Caco-2 (cell line): ENCODE results near the gene LRRC36. TPM values are rescaled to one million over a fixed set of nuclear protein-coding genes. Genes with fewer than 3 reads are reported as not detected.

Experiments
- BruUV-seq: library from RNA; stranded (reverse); fragments of 400-500 nt; replicated peaks from 2 replicates; lab custom pipeline; 2021; lab: Mats Ljungman, UMichigan
- CTCF ChIA-PET: fragments of 300-600 bp; sonication (Branson Sonifier 250); formaldehyde crosslinking; loops from one replicate; lab custom pipeline; 2022; ENCODE audit warnings: antibody characterized with exemption; lab: Charles Lee
- POLR2A ChIA-PET: fragments of 300-600 bp; sonication (Branson Sonifier 250); formaldehyde crosslinking; loops from one replicate; lab custom pipeline; 2022; ENCODE audit warnings: antibody characterized with exemption; lab: Charles Lee
- DNase-seq, 2 experiments: peaks; one replicate each; pipeline versions ENCODE4 v3.0.0 to v3.0.0-alpha.2; 2020 to 2022
- H3K27me3 ChIP-seq: replicated peaks from 2 replicates; pipeline ENCODE4 v1.6.0; 2011; ENCODE audit warnings: low read length; ENCODE audit not compliant: control insufficient read depth, insufficient read depth
- H3K36me3 ChIP-seq: 2 replicates; pipeline ENCODE4 v1.5.1; 2011; ENCODE audit warnings: low read length; ENCODE audit not compliant: control insufficient read depth, insufficient read depth
- H3K4me1 ChIP-seq: fragments of 250-450 bp; sonication (Bioruptor Pico); 2 replicates; pipeline ENCODE4 v1.5.1; 2020; ENCODE audit warnings: mild to moderate bottlenecking
- H3K4me3 ChIP-seq: 2 replicates; pipeline ENCODE4 v1.5.1; 2011; ENCODE audit warnings: low read depth, mild to moderate bottlenecking, control low read depth, low read length
- H3K9me3 ChIP-seq: fragments of 250-450 bp; sonication (Bioruptor Pico); 2 replicates; pipeline ENCODE4 v1.5.1; 2020; ENCODE audit warnings: mild to moderate bottlenecking, moderate library complexity
- H3K27ac Mint-ChIP-seq: one replicate; pipeline ENCODE4 v1.8.0; 2022; ENCODE audit warnings: mixed read lengths; ENCODE audit not compliant: unreplicated experiment
- H3K27me3 Mint-ChIP-seq: one replicate; pipeline ENCODE4 v1.8.0; 2022; ENCODE audit warnings: mixed read lengths; ENCODE audit not compliant: insufficient read depth, unreplicated experiment
- H3K36me3 Mint-ChIP-seq: one replicate; pipeline ENCODE4 v1.8.0; 2022; ENCODE audit warnings: mild to moderate bottlenecking, mixed read lengths; ENCODE audit not compliant: insufficient read depth, unreplicated experiment
- H3K4me1 Mint-ChIP-seq: one replicate; pipeline ENCODE4 v1.8.0; 2022; ENCODE audit warnings: low read depth, mixed read lengths; ENCODE audit not compliant: unreplicated experiment
- H3K4me3 Mint-ChIP-seq: one replicate; pipeline ENCODE4 v1.8.0; 2022; ENCODE audit warnings: mild to moderate bottlenecking, moderate library complexity, mixed read lengths; ENCODE audit not compliant: unreplicated experiment
- H3K9me3 Mint-ChIP-seq: one replicate; pipeline ENCODE4 v1.8.0; 2022; ENCODE audit warnings: mixed read lengths; ENCODE audit not compliant: unreplicated experiment
- intact Hi-C: fragments of 100-400 bp; cut with micrococcal nuclease; formaldehyde crosslinking; loops from one replicate; pipeline ENCODE4 v1.10.0; 2022; ENCODE audit not compliant: unreplicated experiment
- total RNA-seq: library from RNA; stranded (reverse); gene quantifications from 2 replicates; pipeline ENCODE4 v1.2.3, GENCODE V29; 2022
- TF ChIP-seq, protein P1 (sequence below), 2 experiments: fragments of 200-600 bp in 1 of 2; IDR thresholded peaks; 1 replicate in 1 of 2; 2 replicates in 1 of 2; pipeline versions ENCODE4 v1.5.1 to v1.8.0; 2011 to 2022; ENCODE audit warnings: antibody characterized with exemption in 1 of 2, control low read depth in 1 of 2, inconsistent platforms in 1 of 2, low read depth in 1 of 2, low read length in 1 of 2, mild to moderate bottlenecking in 1 of 2, moderate library complexity in 1 of 2; ENCODE audit not compliant: insufficient read depth in 1 of 2, severe bottlenecking in 1 of 2, unreplicated experiment in 1 of 2

LRRC36 gene
- total RNA-seq, 1 experiment from 2014 or later, result not detected

DNA sequence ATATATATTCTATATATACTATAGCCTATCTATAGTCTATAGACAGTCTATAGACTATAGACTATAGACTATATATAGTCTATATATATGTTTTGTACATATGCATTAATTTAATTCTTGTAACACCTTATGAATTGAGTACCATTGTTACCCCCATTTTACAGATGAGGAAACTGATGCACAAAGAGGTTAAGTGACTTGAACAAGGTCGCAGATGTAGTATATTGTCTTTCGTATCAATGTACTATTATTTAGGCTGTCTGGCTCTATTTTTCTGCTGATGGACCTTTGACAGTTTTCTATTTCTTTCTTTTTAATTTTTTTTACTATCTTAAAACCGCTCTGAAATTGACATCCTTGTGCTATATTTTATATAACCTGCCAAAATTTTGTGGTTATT, 14.6 kb downstream of the LRRC36 start:
- CTCF ChIA-PET, result no interaction called here
- intact Hi-C loops, result no loop called here
- TF ChIP-seq, protein P1, sequence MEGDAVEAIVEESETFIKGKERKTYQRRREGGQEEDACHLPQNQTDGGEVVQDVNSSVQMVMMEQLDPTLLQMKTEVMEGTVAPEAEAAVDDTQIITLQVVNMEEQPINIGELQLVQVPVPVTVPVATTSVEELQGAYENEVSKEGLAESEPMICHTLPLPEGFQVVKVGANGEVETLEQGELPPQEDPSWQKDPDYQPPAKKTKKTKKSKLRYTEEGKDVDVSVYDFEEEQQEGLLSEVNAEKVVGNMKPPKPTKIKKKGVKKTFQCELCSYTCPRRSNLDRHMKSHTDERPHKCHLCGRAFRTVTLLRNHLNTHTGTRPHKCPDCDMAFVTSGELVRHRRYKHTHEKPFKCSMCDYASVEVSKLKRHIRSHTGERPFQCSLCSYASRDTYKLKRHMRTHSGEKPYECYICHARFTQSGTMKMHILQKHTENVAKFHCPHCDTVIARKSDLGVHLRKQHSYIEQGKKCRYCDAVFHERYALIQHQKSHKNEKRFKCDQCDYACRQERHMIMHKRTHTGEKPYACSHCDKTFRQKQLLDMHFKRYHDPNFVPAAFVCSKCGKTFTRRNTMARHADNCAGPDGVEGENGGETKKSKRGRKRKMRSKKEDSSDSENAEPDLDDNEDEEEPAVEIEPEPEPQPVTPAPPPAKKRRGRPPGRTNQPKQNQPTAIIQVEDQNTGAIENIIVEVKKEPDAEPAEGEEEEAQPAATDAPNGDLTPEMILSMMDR (IDR thresholded peaks at IDR 0.05; ENCODE audit: insufficient read depth in 1 of 2, low read depth in 1 of 2, low read length in 1 of 2, severe bottlenecking in 1 of 2, unreplicated experiment in 1 of 2), result no peak
- Mint-ChIP-seq H3K27ac (no peak overlapping the region), H3K4me1 (no peaks in the 10 kb centered on the region), H3K4me3 (no peak overlapping the region), H3K36me3 (no peaks in the 10 kb centered on the region), H3K27me3 (no peaks in the 10 kb centered on the region), H3K9me3 (no peaks in the 10 kb centered on the region)
- Histone ChIP-seq H3K27me3 (no peaks in the 10 kb centered on the region), H3K4me3 (no peak overlapping the region), H3K9me3 (no peaks in the 10 kb centered on the region), H3K4me1 (no peaks in the 10 kb centered on the region), H3K36me3 (no peaks in the 10 kb centered on the region)
- POLR2A ChIA-PET, result no interaction called here
- DNase-seq, result no peak
- no TSS peak for BruUV-seq

- no peaks in the 10 kb centered on the region for H3K27me3 ChIP-seq
- no TSS peak for BruUV-seq
- H3K36me3 ChIP-seq, result no peaks in the 10 kb centered on the region
- no peaks in the 10 kb centered on the region for H3K27me3 Mint-ChIP-seq
- H3K4me3 ChIP-seq, result no peak overlapping the region
- ChIA-PET POLR2A (interaction anchor here (0.6 kb wide), 1 partner anchor 45 kb away, joined by 4 read pairs; no protein-coding TSS in a partner anchor), CTCF (no interaction called here)
- no peak for DNase-seq
- H3K4me1 Mint-ChIP-seq, result no peaks in the 10 kb centered on the region
- no peaks in the 10 kb centered on the region for H3K9me3 ChIP-seq
- H3K9me3 Mint-ChIP-seq, result no peaks in the 10 kb centered on the region
- H3K4me3 Mint-ChIP-seq, result no peak overlapping the region
- intact Hi-C loops, result no loop called here
- TF ChIP-seq, protein P1 (IDR thresholded peaks at IDR 0.05; ENCODE audit: insufficient read depth in 1 of 2, low read depth in 1 of 2, low read length in 1 of 2, severe bottlenecking in 1 of 2, unreplicated experiment in 1 of 2), result no peak
- no peak overlapping the region for H3K27ac Mint-ChIP-seq
- no peaks in the 10 kb centered on the region for H3K4me1 ChIP-seq
- H3K36me3 Mint-ChIP-seq, result no peaks in the 10 kb centered on the region
Observed at GRCh38 chr16:67342616-67343015, 16.0 kb downstream of the LRRC36 start.

DNA sequence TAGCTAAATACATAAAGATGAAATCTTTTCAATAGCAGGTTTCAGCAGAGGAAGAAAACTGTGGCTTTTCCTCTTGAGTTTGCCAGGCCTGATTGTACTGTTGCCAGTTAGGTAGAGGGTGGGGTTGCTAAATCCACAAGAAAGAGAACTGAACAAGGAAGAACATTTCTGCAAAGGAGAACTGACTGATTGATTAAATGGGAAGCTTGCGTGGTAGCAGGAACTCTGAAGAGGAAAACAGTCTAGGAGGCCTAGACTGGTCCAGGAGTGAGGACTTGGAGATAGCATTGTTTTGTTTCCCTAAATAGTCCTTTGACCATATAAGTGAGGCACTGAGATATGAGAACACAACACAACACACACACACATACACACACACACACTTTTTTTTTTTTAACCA, 18.8 kb downstream of the LRRC36 start:
- Histone ChIP-seq H3K4me3 (no peak overlapping the region), H3K4me1 (no peaks in the 10 kb centered on the region), H3K9me3 (no peaks in the 10 kb centered on the region), H3K27me3 (no peaks in the 10 kb centered on the region), H3K36me3 (no peaks in the 10 kb centered on the region)
- ChIA-PET POLR2A (no interaction called here), CTCF (interaction anchor here (0.7 to 1.5 kb wide), 2 partner anchors 85 to 97 kb away, joined by 3 to 4 read pairs; no protein-coding TSS in a partner anchor)
- Mint-ChIP-seq H3K9me3 (no peaks in the 10 kb centered on the region), H3K27me3 (no peaks in the 10 kb centered on the region), H3K36me3 (no peaks in the 10 kb centered on the region), H3K4me3 (no peak overlapping the region), H3K4me1 (no peaks in the 10 kb centered on the region), H3K27ac (no peak overlapping the region)
- no peak for DNase-seq
- no TSS peak for BruUV-seq
- intact Hi-C loops, result no loop called here
- TF ChIP-seq, protein P1 (IDR thresholded peaks at IDR 0.05; ENCODE audit: insufficient read depth in 1 of 2, low read depth in 1 of 2, low read length in 1 of 2, severe bottlenecking in 1 of 2, unreplicated experiment in 1 of 2), result no peak
